Heart left ventricle (tissue), 13 donors: ENCODE measurements around the gene ERMN.

Experiments used
- CTCF ChIP-seq, 12 donors: fragments of 200-600 bp; sonication (generic) in 4 of 12; IDR thresholded peaks; one replicate each; pipeline versions ENCODE4 v1.5.0 to v1.8.0; 2018 to 2022; ENCODE audit warnings: antibody characterized with exemption in 12 of 12, mild to moderate bottlenecking in 5 of 12
- POLR2A ChIP-seq, 2 donors: fragments of 450-650 bp; IDR thresholded peaks; one replicate each; pipeline ENCODE4 v1.6.1; 2017; ENCODE audit warnings: antibody characterized with exemption in 2 of 2, mild to moderate bottlenecking in 2 of 2, moderate library complexity in 2 of 2
- donor health status: ischemic (EF 13 %, LVEDD 7.1; RV severe dilation, severe dysfunction).
- donor health status: DM: no; HTN: yes; CAD: no.
- donor health status: DM: no; HTN: no; CAD: no.
- donor health status: ischemic (EF 25% LVEDD 6.9; RV normal size, moderate dysfunction).
- donor health status: ischemic (EF 25% LVEDD 5.7; RV mildly dilated, moderate dysfunction).
- donor health status: ischemic (EF 35%, LVEDD 5.7; RV mildly dilated, moderate dysfunction).
- donor health status: nonischemic (EF 11% LVEDD 7.7; RV severe dilation, severe dysfunction).
- donor health status: DM: yes; HTN: yes; CAD: no.
- donor health status: PGD.
- donor health status: ischemic (EF 29% LVEDD 5.4; RV normal size, mild dysfunction).
- donor health status: nonischemic (EF 23%, LVEDD 6.1; RV moderate dilation, normal function).

GRCh38 chr2:157333304-157334047 is 7.9 kb upstream of the ERMN start:
- TF ChIP-seq CTCF (IDR thresholded peaks at IDR 0.05) (no peak), POLR2A (IDR thresholded peaks at IDR 0.05) (no peak)
